ENCODE data around the gene FAM222A.

GRCh38 chr12:109714141-109714912 lies 702 bp downstream of the FAM222A start:
- TF ChIP-seq CTCF (conservative IDR thresholded peaks at IDR 0.05): 0 out of 2 replicates have a peak, but pooled peaks have one; percentile 21
- TF ChIP-seq EZH2 (IDR thresholded peaks at IDR 0.05; ENCODE audit: low read depth): no peak

All from PC-9 (cell line).